AG10803 (cell line): ENCODE measurements around the gene CYP27A1.

ENCODE experiments used
- DNase-seq: peaks from one replicate; pipeline ENCODE4 v3.0.0; 2010; ENCODE audit warnings: low read depth
- H3K4me3 ChIP-seq: 2 replicates; pipeline ENCODE4 v1.5.1; 2011; ENCODE audit warnings: mild to moderate bottlenecking, low read length, control low read depth
- CTCF ChIP-seq: conservative IDR thresholded peaks from 2 replicates; pipeline ENCODE4 v1.5.1; 2011; ENCODE audit warnings: mild to moderate bottlenecking, low read length, control low read depth, inconsistent platforms

Gene CYP27A1

GRCh38 chr2:218849721-218850120 lies 67.8 kb downstream of the CYP27A1 start:
- TF ChIP-seq CTCF: no peak
- DNase-seq: peak; percentile 23
- H3K4me3 ChIP-seq: no peak overlapping the region

- no peak for TF ChIP-seq CTCF
- H3K4me3 ChIP-seq: no peak overlapping the region
- no peak for DNase-seq
These were observed 68.8 kb downstream of the CYP27A1 start for GRCh38 chr2:218850796-218851195.

DNA sequence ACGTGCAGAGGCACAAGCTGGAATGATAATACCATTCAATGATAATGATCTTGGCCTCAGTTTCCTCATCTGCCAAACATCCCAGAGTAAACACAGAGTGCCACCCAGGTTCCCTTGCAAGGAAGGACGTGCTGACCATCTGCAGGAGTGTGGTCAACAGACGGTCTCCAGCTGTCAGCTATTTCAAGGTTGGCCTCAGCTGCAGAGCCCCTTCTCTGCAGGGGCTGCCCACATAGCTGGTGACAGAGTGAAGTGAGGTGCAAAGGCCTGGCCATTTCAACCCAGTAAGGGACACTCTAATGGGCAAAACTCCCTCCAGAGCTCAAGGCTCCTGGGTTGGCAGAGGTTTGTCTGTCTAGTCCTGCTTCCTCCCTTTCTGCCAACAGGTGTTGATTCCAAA lies 69.3 kb downstream of the CYP27A1 start:
- no peak overlapping the region for H3K4me3 ChIP-seq
- DNase-seq: no peak
- TF ChIP-seq CTCF: no peak

- peak; percentile 42 for DNase-seq
- TF ChIP-seq CTCF: peak; percentile 78
- no peak overlapping the region for H3K4me3 ChIP-seq
These were observed 71.1 kb downstream of the CYP27A1 start for GRCh38 chr2:218852911-218853667.

DNA sequence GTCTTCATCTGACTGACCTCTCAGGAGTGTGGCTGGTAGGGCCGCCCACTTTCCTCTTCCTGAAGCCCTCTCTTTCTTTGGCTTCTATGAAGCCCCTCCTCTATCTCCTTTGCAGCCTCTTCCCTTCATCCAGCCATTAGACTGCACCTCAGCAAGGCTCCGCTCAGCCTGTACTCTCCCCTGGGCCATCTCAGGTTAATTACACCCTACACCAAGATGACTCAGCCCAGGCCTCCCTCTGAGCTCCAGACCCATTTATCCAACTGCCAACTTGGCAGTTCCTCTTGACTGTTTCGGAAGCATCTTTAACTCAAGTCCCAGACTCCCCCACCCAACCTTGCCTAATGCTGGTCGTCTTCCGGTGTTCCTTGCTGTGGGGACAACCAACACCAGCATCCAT lies 71.8 kb downstream of the CYP27A1 start:
- peak; percentile 30 for DNase-seq
- H3K4me3 ChIP-seq: no peak overlapping the region
- TF ChIP-seq CTCF: no peak

DNA sequence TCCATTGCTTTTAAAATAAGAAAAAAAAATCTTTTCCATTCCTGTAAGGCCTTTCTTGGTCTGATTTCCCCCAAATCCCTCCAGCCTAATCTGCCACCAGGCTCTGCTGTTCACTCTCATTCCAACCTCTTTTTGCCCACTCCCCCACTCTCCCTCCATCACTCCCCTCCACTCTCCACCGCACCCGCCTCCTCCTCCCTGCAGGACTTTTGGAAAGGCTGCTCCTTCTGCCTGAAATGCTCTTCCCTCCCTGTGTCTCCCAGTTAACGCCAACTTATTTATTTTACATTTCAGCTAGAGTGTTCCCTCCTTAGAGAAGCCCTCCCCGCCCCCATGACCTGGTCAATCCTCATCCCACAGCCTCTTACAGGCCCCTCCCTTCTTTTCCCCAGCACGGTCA lies 72.9 kb downstream of the CYP27A1 start:
- no peak for TF ChIP-seq CTCF
- no peak overlapping the region for H3K4me3 ChIP-seq
- DNase-seq: no peak
